HEK293 (cell line): ENCODE results near the gene CASS4.

ENCODE experiments used
- GLI4 ChIP-seq: fragments of 450-650 bp; formaldehyde crosslinking; IDR thresholded peaks from 2 replicates; pipeline ENCODE4 v1.5.1; 2016; ENCODE audit warnings: missing biosample characterization, missing genetic modification characterization
- KLF1 ChIP-seq: fragments of 450-650 bp; formaldehyde crosslinking; IDR thresholded peaks from 2 replicates; pipeline ENCODE4 v1.5.1; 2016; ENCODE audit warnings: missing biosample characterization, missing genetic modification characterization
- SP2 ChIP-seq: fragments of 450-650 bp; formaldehyde crosslinking; IDR thresholded peaks from 2 replicates; pipeline ENCODE4 v1.5.1; 2016; ENCODE audit warnings: missing biosample characterization, missing genetic modification characterization
- ZFP41 ChIP-seq: fragments of 450-650 bp; formaldehyde crosslinking; IDR thresholded peaks from 2 replicates; pipeline ENCODE4 v1.5.1; 2016; ENCODE audit warnings: missing biosample characterization, missing genetic modification characterization, borderline replicate concordance
- ZNF24 ChIP-seq: fragments of 450-650 bp; formaldehyde crosslinking; IDR thresholded peaks from 2 replicates; pipeline ENCODE4 v1.5.1; 2016; ENCODE audit warnings: missing biosample characterization, missing genetic modification characterization
- TF ChIP-seq, protein P1 (sequence below): fragments of 450-650 bp; formaldehyde crosslinking; IDR thresholded peaks from 2 replicates; pipeline ENCODE4 v1.5.1; 2016; ENCODE audit warnings: missing biosample characterization, missing genetic modification characterization
- TF ChIP-seq, protein P2 (sequence below): fragments of 450-650 bp; formaldehyde crosslinking; IDR thresholded peaks from 2 replicates; pipeline ENCODE4 v1.5.1; 2016; ENCODE audit warnings: missing biosample characterization, missing genetic modification characterization
- TF ChIP-seq, protein P3 (sequence below): fragments of 450-650 bp; IDR thresholded peaks from 2 replicates; pipeline ENCODE4 v1.5.1; 2018; ENCODE audit warnings: missing biosample characterization, mild to moderate bottlenecking, missing genetic modification characterization

DNA sequence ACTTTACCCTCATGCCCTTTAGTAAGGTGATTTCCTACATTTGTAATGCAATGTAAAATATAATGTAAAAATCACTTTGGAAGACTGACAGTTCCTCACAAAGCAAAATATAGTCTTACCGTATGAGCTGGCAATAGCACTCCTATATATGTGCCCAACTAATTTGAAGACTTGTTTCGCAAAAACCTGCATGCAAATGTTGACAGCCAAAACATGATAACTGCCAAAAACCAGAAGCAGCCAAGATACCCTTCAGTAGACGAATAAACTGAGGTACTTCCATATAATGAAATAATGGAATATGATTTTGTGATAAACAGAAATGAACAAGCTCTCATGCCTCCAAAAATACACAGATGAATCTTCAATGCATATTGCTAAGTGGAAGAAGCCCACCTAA lies 33.7 kb upstream of the CASS4 start:
- no peak for TF ChIP-seq GLI4 (tag by site-specific recombination)
- TF ChIP-seq, protein P1, sequence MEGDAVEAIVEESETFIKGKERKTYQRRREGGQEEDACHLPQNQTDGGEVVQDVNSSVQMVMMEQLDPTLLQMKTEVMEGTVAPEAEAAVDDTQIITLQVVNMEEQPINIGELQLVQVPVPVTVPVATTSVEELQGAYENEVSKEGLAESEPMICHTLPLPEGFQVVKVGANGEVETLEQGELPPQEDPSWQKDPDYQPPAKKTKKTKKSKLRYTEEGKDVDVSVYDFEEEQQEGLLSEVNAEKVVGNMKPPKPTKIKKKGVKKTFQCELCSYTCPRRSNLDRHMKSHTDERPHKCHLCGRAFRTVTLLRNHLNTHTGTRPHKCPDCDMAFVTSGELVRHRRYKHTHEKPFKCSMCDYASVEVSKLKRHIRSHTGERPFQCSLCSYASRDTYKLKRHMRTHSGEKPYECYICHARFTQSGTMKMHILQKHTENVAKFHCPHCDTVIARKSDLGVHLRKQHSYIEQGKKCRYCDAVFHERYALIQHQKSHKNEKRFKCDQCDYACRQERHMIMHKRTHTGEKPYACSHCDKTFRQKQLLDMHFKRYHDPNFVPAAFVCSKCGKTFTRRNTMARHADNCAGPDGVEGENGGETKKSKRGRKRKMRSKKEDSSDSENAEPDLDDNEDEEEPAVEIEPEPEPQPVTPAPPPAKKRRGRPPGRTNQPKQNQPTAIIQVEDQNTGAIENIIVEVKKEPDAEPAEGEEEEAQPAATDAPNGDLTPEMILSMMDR (tag by site-specific recombination): no peak
- TF ChIP-seq SP2 (tag by site-specific recombination): no peak
- TF ChIP-seq, protein P2, sequence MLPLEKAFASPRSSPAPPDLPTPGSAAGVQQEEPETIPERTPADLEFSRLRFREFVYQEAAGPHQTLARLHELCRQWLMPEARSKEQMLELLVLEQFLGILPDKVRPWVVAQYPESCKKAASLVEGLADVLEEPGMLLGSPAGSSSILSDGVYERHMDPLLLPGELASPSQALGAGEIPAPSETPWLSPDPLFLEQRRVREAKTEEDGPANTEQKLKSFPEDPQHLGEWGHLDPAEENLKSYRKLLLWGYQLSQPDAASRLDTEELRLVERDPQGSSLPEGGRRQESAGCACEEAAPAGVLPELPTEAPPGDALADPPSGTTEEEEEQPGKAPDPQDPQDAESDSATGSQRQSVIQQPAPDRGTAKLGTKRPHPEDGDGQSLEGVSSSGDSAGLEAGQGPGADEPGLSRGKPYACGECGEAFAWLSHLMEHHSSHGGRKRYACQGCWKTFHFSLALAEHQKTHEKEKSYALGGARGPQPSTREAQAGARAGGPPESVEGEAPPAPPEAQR (tag by site-specific recombination): no peak
- TF ChIP-seq ZFP41 (tag by site-specific recombination): no peak
- TF ChIP-seq ZNF24: no peak
- TF ChIP-seq, protein P3, sequence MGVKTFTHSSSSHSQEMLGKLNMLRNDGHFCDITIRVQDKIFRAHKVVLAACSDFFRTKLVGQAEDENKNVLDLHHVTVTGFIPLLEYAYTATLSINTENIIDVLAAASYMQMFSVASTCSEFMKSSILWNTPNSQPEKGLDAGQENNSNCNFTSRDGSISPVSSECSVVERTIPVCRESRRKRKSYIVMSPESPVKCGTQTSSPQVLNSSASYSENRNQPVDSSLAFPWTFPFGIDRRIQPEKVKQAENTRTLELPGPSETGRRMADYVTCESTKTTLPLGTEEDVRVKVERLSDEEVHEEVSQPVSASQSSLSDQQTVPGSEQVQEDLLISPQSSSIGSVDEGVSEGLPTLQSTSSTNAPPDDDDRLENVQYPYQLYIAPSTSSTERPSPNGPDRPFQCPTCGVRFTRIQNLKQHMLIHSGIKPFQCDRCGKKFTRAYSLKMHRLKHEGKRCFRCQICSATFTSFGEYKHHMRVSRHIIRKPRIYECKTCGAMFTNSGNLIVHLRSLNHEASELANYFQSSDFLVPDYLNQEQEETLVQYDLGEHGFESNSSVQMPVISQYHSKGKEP: no peak
- no peak for TF ChIP-seq KLF1
